ENCODE data around the gene BTBD1.
"Not testable (repeated sequence)": the region's sequence is repeated elsewhere in the genome, so short reads cannot be mapped to it uniquely, and the experiment has no call there.

Gene BTBD1

GRCh38 chr15:83057696-83058376, 9.2 kb downstream of the BTBD1 start:
- TF ChIP-seq, protein P1, sequence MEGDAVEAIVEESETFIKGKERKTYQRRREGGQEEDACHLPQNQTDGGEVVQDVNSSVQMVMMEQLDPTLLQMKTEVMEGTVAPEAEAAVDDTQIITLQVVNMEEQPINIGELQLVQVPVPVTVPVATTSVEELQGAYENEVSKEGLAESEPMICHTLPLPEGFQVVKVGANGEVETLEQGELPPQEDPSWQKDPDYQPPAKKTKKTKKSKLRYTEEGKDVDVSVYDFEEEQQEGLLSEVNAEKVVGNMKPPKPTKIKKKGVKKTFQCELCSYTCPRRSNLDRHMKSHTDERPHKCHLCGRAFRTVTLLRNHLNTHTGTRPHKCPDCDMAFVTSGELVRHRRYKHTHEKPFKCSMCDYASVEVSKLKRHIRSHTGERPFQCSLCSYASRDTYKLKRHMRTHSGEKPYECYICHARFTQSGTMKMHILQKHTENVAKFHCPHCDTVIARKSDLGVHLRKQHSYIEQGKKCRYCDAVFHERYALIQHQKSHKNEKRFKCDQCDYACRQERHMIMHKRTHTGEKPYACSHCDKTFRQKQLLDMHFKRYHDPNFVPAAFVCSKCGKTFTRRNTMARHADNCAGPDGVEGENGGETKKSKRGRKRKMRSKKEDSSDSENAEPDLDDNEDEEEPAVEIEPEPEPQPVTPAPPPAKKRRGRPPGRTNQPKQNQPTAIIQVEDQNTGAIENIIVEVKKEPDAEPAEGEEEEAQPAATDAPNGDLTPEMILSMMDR (IDR thresholded peaks at IDR 0.05; ENCODE audit: low read length, missing control alignments), result no peak
- peak overlapping the region; percentile 4 for H3K4me3 ChIP-seq (replicated peaks; ENCODE audit: low read depth, low read length)
- peak; percentile 68 for DNase-seq (ENCODE audit: low read depth)

- TF ChIP-seq, protein P1 (IDR thresholded peaks at IDR 0.05; ENCODE audit: low read length, missing control alignments), result no peak
- no peak for DNase-seq (ENCODE audit: low read depth)
- H3K4me3 ChIP-seq (replicated peaks; ENCODE audit: low read depth, low read length), result no peak overlapping the region
Observed at GRCh38 chr15:83057002-83057401, 10.1 kb downstream of the BTBD1 start.

GRCh38 chr15:83053151-83053550, 13.9 kb downstream of the BTBD1 start:
- TF ChIP-seq, protein P1 (IDR thresholded peaks at IDR 0.05; ENCODE audit: low read length, missing control alignments), result no peak
- peak; percentile 44 for DNase-seq (ENCODE audit: low read depth)

DNA sequence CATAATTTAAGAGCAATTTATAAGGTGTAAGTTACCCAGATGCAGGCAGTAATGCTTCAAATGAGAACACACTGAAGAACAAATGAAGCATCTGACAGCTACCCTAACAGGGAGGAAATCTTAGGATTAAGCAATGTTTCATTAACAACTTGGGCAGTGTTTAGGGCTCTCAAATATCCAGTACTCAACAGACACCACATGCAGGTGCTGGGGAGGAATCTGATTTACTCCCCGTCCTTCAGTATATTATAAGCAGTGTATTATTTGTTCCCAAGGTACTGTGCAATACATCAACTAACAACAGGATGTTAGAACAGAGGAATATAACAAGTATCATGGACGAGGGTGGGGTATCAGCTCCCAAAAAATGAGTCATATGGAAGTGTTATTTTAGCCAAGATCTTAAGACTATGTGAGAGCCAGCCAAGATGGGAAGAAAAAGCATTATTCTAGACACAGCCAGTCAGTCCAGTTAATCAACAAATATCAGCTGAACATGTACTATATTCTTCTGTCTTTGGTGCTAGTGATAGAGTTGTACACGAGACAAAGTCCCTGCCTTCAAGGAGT, 20.4 kb downstream of the BTBD1 start:
- peak; percentile 83 for DNase-seq (ENCODE audit: low read depth)
- H3K4me3 ChIP-seq (replicated peaks; ENCODE audit: low read depth, low read length), result no peak overlapping the region
- TF ChIP-seq, protein P1 (IDR thresholded peaks at IDR 0.05; ENCODE audit: low read length, missing control alignments), result no peak

More at GRCh38 chr15:83053151-83053550, 13.9 kb downstream of the BTBD1 start:
- no peak overlapping the region for H3K4me3 ChIP-seq (replicated peaks; ENCODE audit: low read depth, low read length)

DNA sequence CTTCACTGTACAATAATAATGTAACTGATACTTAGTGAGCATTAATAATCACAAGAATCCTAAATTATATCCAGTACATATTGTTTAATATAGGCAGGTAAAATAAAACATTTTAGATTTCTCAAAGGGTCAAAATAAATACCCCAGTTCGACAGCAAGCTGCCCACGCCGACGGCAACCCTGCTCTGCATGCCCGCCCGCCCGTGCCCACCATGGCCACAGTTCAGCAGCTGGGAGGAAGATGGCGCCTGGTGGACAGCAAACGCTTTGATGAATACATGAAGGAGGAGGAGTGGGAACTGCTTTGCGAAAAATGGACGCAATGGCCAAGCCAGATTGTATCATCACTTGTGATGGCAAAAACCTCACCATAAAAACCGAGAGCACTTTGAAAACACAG, 22.9 kb downstream of the BTBD1 start:
- DNase-seq (ENCODE audit: low read depth), result no peak
- H3K4me3 ChIP-seq (replicated peaks; ENCODE audit: low read depth, low read length), result no peak overlapping the region
- TF ChIP-seq, protein P1 (IDR thresholded peaks at IDR 0.05; ENCODE audit: low read length, missing control alignments), result no peak

GRCh38 chr15:83039206-83039605, 27.8 kb downstream of the BTBD1 start:
- no peak for DNase-seq (ENCODE audit: low read depth)
- H3K4me3 ChIP-seq (replicated peaks; ENCODE audit: low read depth, low read length), result no peak overlapping the region
- TF ChIP-seq, protein P1 (IDR thresholded peaks at IDR 0.05; ENCODE audit: low read length, missing control alignments), result no peak

GRCh38 chr15:83036253-83036652, 30.8 kb downstream of the BTBD1 start:
- no peak for DNase-seq (ENCODE audit: low read depth)
- H3K4me3 ChIP-seq (replicated peaks; ENCODE audit: low read depth, low read length), result no peak overlapping the region
- TF ChIP-seq, protein P1 (IDR thresholded peaks at IDR 0.05; ENCODE audit: low read length, missing control alignments), result no peak

DNA sequence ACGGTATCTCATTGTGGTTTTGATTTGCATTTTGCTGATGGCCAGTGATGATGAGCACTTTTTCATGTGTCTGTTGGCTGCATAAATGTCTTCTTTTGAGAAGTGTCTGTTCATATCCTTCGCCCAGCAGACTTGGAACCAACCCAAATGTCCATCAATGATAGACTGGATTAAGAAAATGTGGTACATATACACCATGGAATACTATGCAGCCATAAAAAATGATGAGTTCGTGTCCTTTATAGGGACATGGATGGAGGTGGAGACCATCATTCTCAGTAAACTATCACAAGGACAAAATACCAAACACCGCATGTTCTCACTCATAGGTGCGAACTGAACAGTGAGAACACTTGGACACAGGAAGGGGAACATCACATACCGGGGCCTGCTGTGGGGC, 35.8 kb downstream of the BTBD1 start:
- not testable (repeated sequence) for DNase-seq (ENCODE audit: low read depth); H3K4me3 ChIP-seq (replicated peaks; ENCODE audit: low read depth, low read length)
